GM06990 (cell line): ENCODE data around the gene DIP2B.

Experiments
- DNase-seq: peaks from one replicate; pipeline ENCODE4 v3.0.0-alpha.2; 2011; ENCODE audit not compliant: insufficient read length; ENCODE audit errors: extremely low read depth
- H3K27me3 ChIP-seq: replicated peaks from 2 replicates; pipeline ENCODE4 v1.6.0; 2011; ENCODE audit warnings: low read length; ENCODE audit not compliant: control insufficient read depth, insufficient read depth
- H3K36me3 ChIP-seq: 2 replicates; pipeline ENCODE4 v1.5.1; 2011; ENCODE audit warnings: low read length; ENCODE audit not compliant: control insufficient read depth, insufficient read depth
- H3K4me3 ChIP-seq: replicated peaks from 2 replicates; pipeline ENCODE4 v1.5.1; 2011; ENCODE audit warnings: low read depth, mild to moderate bottlenecking, control low read depth, low read length
- CTCF ChIP-seq: IDR thresholded peaks from 2 replicates; pipeline ENCODE4 v1.5.1; 2011; ENCODE audit warnings: low read length, control low read depth, mild to moderate bottlenecking, inconsistent platforms; ENCODE audit not compliant: insufficient read depth, poor library complexity, severe bottlenecking

DIP2B gene

GRCh38 chr12:50524621-50525020 lies 19.8 kb downstream of the DIP2B start:
- H3K36me3 ChIP-seq, result no peaks in the 10 kb centered on the region
- no peak for TF ChIP-seq CTCF

GRCh38 chr12:50525422-50525821 lies 20.6 kb downstream of the DIP2B start:
- no peak for DNase-seq
- H3K27me3 ChIP-seq, result no peaks in the 10 kb centered on the region
- H3K36me3 ChIP-seq, result no peaks in the 10 kb centered on the region
- H3K4me3 ChIP-seq, result no peak overlapping the region
- no peak for TF ChIP-seq CTCF

More at GRCh38 chr12:50524621-50525020, 19.8 kb downstream of the DIP2B start:
- no peaks in the 10 kb centered on the region for H3K27me3 ChIP-seq
- H3K4me3 ChIP-seq, result no peak overlapping the region
- DNase-seq, result no peak

GRCh38 chr12:50527359-50527726 lies 22.6 kb downstream of the DIP2B start:
- Histone ChIP-seq H3K4me3 (no peak overlapping the region), H3K27me3 (no peaks in the 10 kb centered on the region), H3K36me3 (no peaks in the 10 kb centered on the region; the same call in 1 of the 2 replicates)
- DNase-seq, result no peak
- no peak for TF ChIP-seq CTCF

- Histone ChIP-seq H3K4me3 (no peak overlapping the region), H3K27me3 (no peaks in the 10 kb centered on the region), H3K36me3 (no peaks in the 10 kb centered on the region; the same call in 1 of the 2 replicates)
- DNase-seq, result no peak
- no peak for TF ChIP-seq CTCF
Observed at GRCh38 chr12:50528800-50529199, 24.0 kb downstream of the DIP2B start.

- TF ChIP-seq CTCF, result no peak
- Histone ChIP-seq H3K36me3 (no peaks in the 10 kb centered on the region; the same call in 1 of the 2 replicates), H3K4me3 (no peak overlapping the region), H3K27me3 (no peaks in the 10 kb centered on the region)
- no peak for DNase-seq
Observed at GRCh38 chr12:50529345-50529744, 24.6 kb downstream of the DIP2B start.

GRCh38 chr12:50530532-50530931 lies 25.7 kb downstream of the DIP2B start:
- Histone ChIP-seq H3K4me3 (no peak overlapping the region), H3K27me3 (no peaks in the 10 kb centered on the region), H3K36me3 (no peaks in the 10 kb centered on the region; the same call in 1 of the 2 replicates)
- no peak for TF ChIP-seq CTCF
- no peak for DNase-seq
